IPS-NIHi7 (cell line): ENCODE results near the gene SETDB2.

Source experiments
- DNase-seq: peaks from one replicate; pipeline ENCODE4 v3.0.0; 2012; ENCODE audit warnings: mixed read lengths; ENCODE audit errors: extremely low spot score

SETDB2 gene, protein sequence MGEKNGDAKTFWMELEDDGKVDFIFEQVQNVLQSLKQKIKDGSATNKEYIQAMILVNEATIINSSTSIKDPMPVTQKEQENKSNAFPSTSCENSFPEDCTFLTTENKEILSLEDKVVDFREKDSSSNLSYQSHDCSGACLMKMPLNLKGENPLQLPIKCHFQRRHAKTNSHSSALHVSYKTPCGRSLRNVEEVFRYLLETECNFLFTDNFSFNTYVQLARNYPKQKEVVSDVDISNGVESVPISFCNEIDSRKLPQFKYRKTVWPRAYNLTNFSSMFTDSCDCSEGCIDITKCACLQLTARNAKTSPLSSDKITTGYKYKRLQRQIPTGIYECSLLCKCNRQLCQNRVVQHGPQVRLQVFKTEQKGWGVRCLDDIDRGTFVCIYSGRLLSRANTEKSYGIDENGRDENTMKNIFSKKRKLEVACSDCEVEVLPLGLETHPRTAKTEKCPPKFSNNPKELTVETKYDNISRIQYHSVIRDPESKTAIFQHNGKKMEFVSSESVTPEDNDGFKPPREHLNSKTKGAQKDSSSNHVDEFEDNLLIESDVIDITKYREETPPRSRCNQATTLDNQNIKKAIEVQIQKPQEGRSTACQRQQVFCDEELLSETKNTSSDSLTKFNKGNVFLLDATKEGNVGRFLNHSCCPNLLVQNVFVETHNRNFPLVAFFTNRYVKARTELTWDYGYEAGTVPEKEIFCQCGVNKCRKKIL

DNA sequence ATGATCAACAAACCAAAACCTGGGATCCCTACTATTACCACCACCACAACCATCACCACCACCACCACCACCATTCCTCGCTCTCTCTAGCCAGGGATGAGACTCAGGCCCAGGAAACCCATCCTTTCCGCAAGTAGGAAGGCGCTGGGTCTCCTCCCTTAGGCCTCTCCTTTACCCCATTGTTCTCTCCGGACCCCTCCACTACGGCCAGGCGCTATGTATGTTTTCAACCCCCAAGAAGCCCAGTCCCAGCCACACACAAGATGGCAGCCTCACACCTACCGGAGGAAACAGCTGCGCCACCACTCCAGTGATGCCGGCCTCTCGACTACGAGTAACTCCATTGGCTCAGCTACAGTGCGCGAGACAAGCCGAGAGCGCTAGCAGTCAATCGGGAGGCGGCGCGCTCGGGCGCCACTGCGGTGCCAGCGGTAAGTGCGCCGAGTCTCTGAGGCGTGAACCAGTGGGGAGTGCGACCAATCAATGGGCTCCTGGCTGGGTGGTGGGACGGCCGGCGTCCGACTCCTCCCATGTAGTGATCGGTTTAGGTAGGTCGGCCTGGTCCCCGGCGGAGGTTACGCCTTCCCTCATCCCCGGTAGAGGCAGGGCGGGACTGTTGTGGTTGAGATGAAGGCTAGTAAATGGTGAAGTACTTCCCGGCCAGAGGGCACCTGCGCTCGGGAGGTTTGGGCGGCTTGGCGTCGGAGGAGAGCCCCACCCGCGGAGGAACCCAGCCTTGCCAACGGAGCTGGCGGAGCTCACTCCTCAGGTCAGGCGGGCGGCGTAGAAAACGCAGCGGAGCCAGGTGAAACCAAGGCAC is at the start of gene SETDB2, which contains the start of gene CAB39L:
SETDB2 (plus strand) TSS at position 571 of the 820 bp plus-strand sequence. CDS start 7,620 bp downstream, outside the sequence.
CAB39L (minus strand) TSS at position 361 of the 820 bp plus-strand sequence. CDS start 61,154 bp downstream, outside the sequence.
- peak; percentile 97 for DNase-seq

GRCh38 chr13:49395451-49395865 is 48.6 kb upstream of the SETDB2 start:
- DNase-seq: no peak

- DNase-seq: no peak
Measured at GRCh38 chr13:49395878-49396380, 48.1 kb upstream of the SETDB2 start.

GRCh38 chr13:49399801-49400472 is 44.1 kb upstream of the SETDB2 start:
- DNase-seq: no peak

DNA sequence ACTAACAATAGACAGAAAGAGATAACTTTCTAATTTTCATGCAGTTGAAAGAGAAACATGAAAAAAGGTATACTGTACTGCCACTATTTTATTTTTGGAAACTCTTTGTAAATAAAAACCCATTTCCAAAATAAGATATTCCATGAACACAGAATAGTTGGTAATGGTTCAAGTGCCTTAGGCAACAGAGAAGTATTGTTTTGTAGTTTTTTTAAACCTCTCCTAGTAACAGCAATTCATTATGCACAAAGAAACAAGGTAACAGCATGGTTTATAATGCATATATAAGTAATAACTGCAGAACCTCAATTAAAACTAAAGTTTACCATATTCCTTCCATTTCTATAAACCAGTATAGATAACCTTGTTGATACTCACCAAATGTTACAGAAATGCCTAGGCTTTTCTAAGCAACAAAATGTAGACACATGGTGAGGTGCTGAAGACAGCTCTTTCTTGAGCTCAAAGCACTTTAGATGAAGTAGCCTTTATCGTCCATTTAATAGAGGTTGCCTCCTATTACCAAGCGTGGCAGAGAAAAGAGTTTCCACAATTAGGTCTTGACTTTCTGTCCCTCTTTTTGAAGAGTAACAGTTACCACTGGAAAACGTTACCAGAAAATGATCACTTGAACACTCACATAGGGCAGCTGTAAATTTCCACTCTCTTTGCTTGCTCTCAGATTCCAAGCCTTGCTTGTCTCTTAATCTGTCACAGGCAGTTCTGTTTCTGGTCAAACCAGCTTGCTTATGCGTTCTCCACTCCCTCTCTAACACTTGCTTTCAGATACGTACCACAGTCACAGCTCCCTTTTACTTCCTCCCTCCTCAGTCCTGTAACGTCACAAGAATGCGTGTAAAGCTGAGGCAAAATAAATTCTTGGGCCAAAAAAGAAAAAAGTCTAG is 43.1 kb upstream of the SETDB2 start:
- DNase-seq: peak; percentile 30

- no peak for DNase-seq
Measured at GRCh38 chr13:49403996-49404702, 39.9 kb upstream of the SETDB2 start.

DNA sequence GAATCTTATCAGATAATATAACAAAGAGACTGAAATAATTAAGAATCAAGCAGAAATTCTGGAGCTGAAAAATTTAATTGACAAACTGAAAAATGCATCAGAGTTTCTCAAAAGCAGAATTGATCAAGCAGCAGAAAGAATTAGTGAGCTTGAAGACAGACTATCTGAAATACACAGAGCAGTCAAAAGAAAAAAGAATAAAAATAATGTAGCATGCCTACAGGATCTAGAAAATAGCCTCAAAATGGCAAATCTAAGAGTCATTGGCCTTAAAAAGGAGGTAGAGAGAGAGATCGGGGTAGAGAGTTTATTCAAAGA is 39.4 kb upstream of the SETDB2 start:
- no peak for DNase-seq

DNA sequence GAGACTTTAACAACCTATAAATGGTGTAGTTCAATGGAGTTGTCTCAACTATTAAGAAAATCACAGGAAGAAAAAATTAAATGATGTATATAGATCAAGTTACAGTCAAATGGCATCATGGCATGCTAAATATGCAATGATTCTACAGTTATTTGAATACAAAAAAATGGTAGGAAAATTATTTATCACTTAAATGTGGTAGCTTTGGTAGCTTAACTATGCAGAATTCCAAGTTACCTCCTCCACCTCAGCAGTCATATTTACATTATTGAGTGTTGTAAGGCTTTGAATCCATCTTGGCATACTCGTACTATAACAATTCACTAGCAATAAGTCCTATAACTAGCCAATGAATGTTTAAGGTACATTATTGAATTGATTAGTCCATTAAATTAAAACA is 37.0 kb upstream of the SETDB2 start:
- no peak for DNase-seq

- DNase-seq: no peak
Measured at GRCh38 chr13:49407936-49408335, 36.1 kb upstream of the SETDB2 start.

- no peak for DNase-seq
Measured at GRCh38 chr13:49409008-49409407, 35.1 kb upstream of the SETDB2 start.

GRCh38 chr13:49410006-49410405 is 34.1 kb upstream of the SETDB2 start:
- DNase-seq: no peak

DNA sequence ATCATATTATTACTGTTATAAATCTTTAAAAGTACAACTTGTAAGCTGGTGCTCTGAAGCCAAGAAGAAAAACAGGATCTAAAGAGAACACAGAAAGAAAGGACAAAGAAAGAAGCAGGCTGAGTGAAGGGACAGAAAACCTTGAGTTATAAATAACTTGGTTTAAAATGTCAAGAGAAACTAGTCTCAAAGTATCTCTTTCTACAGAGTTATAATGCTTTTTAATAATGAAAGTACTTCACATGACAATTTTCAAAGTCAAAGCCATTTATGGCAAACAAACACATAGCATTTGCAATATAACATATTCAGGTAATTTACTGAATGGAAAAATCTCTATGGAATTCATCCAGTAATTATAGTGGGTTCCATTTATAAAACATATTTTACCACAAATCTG is 33.6 kb upstream of the SETDB2 start:
- DNase-seq: no peak

GRCh38 chr13:49411353-49411752 is 32.7 kb upstream of the SETDB2 start:
- DNase-seq: no peak

DNA sequence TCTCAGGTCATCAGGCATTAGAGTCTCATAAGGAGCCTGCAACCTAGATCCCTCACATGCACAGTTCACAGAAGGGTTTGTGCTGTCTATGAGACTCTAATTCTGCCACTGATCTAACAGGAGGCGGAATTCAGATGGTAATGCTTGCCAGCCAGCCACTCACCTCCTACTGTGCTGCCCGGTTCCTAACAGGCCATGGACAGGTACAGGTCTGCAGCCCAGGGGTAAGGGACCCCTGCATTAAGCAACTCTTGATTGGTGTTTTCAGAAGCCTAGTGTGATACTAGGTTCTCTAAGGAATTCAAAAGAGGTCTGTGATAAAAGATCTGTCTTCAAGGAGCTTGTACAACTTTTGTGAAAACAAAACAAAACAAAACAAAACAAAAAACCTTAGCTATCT is 31.3 kb upstream of the SETDB2 start:
- DNase-seq: no peak

DNA sequence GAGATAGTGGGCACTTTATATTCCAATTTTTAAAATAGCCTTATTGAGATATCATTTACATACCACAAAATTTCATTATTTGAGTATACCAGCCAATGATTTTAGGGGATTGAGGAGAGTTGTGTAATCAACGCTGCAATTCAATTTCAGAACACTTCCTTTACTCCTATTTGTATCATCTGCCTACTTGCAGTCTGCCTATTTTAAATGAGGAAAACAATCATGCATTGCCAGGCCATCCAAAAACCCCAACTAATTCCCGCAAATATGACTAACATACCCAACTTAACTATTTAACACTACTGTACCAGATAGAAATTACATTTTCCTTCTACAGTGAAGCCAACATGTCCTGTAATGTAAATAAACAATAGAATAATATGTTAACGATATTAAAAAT is 26.9 kb upstream of the SETDB2 start:
- DNase-seq: no peak

GRCh38 chr13:49418206-49418605 is 25.9 kb upstream of the SETDB2 start:
- no peak for DNase-seq

DNA sequence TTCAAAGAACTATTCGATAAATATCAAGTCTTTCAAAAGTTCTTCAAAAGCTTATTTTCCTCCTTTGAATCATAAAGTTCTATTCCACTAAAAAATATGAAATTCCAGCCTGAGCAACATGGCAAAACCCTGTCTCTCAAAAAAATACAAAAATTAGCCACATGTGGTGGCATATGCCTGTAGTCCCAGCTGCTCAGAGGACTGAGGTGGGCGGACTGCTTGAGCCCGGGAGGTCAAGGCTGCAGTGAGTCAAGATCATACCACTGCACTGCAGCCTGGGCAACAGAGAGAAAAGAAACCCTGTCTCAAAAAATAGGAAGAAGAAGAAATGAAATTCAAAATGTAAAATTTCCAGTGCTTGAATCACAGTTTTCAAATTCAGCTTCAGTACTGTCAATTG is 24.8 kb upstream of the SETDB2 start:
- DNase-seq: no peak

GRCh38 chr13:49421391-49421790 is 22.7 kb upstream of the SETDB2 start:
- peak; percentile 73 for DNase-seq

- DNase-seq: no peak
Measured at GRCh38 chr13:49424011-49424560, 20.0 kb upstream of the SETDB2 start.
